RWPE2 (cell line): ENCODE measurements around the gene P3H2.
"Not testable (repeated sequence)": the region's sequence is repeated elsewhere in the genome, so short reads cannot be mapped to it uniquely, and the experiment has no call there.

Source experiments
- ATAC-seq: fragments of 200-7000 bp; cut with Tn5 transposase; 3 replicates; pipeline ENCODE4 v1.9.1; 2021; ENCODE audit warnings: low read depth
- DNase-seq: peaks from one replicate; pipeline ENCODE4 v3.0.0-alpha.2; 2020; ENCODE audit warnings: low spot score
- H3K27ac ChIP-seq: fragments of 450-650 bp; 2 replicates; pipeline ENCODE4 v1.5.1; 2017; ENCODE audit warnings: mild to moderate bottlenecking; ENCODE audit not compliant: poor library complexity, severe bottlenecking
- H3K27me3 ChIP-seq: fragments of 250-450 bp; sonication (Bioruptor Pico); 2 replicates; pipeline ENCODE4 v1.5.1; 2021; ENCODE audit warnings: mild to moderate bottlenecking, moderate library complexity; ENCODE audit not compliant: insufficient read depth, poor library complexity, severe bottlenecking
- H3K36me3 ChIP-seq: fragments of 250-450 bp; sonication (Bioruptor Pico); 2 replicates; pipeline ENCODE4 v1.5.1; 2020; ENCODE audit warnings: low read depth, mild to moderate bottlenecking, moderate library complexity
- H3K4me1 ChIP-seq: fragments of 250-450 bp; sonication (Bioruptor Pico); 2 replicates; pipeline ENCODE4 v1.5.1; 2021; ENCODE audit warnings: mild to moderate bottlenecking, moderate library complexity; ENCODE audit not compliant: insufficient read depth, poor library complexity, severe bottlenecking
- H3K4me3 ChIP-seq: fragments of 250-450 bp; sonication (Bioruptor Pico); 2 replicates; pipeline ENCODE4 v1.5.1; 2021; ENCODE audit warnings: mild to moderate bottlenecking, moderate library complexity; ENCODE audit not compliant: severe bottlenecking
- H3K9me3 ChIP-seq: fragments of 250-450 bp; sonication (Bioruptor Pico); 2 replicates; pipeline ENCODE4 v1.5.1; 2021; ENCODE audit warnings: mild to moderate bottlenecking, moderate library complexity; ENCODE audit not compliant: severe bottlenecking
- TF ChIP-seq, protein P1 (sequence below): fragments of 450-650 bp; IDR thresholded peaks from one replicate; pipeline ENCODE4 v1.5.1; 2017; ENCODE audit warnings: mild to moderate bottlenecking, moderate library complexity; ENCODE audit not compliant: poor library complexity, severe bottlenecking

The P3H2 gene

DNA sequence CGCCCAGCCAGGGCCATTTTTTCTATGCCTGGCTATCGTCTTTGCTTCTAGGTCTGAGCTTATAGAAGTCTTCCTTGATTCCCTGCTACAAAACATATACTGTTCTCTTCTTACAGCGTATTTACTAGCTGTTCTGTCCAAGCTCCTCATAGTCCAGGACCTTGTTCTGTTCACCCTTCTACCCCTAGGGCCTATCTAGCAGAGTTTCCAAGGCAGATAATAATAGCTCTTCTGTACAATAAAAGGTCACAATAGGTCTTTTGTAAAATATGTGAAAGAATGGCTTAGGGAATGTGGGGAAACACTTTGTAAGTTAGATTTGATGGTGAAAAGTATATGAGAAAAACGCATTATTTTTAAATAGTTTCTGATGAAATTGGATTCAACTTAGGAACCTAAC lies 158.2 kb downstream of the P3H2 start:
- ATAC-seq: no peak

GRCh38 chr3:189961522-189962161 lies 159.1 kb downstream of the P3H2 start:
- ATAC-seq: peak; percentile 70
- no peaks in the 10 kb centered on the region for H3K27me3 ChIP-seq
- H3K4me3 ChIP-seq: no peak overlapping the region
- H3K27ac ChIP-seq: no peak overlapping the region
- H3K4me1 ChIP-seq: peaks cover 2% of the 10 kb centered on the region
- TF ChIP-seq, protein P1, sequence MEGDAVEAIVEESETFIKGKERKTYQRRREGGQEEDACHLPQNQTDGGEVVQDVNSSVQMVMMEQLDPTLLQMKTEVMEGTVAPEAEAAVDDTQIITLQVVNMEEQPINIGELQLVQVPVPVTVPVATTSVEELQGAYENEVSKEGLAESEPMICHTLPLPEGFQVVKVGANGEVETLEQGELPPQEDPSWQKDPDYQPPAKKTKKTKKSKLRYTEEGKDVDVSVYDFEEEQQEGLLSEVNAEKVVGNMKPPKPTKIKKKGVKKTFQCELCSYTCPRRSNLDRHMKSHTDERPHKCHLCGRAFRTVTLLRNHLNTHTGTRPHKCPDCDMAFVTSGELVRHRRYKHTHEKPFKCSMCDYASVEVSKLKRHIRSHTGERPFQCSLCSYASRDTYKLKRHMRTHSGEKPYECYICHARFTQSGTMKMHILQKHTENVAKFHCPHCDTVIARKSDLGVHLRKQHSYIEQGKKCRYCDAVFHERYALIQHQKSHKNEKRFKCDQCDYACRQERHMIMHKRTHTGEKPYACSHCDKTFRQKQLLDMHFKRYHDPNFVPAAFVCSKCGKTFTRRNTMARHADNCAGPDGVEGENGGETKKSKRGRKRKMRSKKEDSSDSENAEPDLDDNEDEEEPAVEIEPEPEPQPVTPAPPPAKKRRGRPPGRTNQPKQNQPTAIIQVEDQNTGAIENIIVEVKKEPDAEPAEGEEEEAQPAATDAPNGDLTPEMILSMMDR: peak; percentile 97
- no peaks in the 10 kb centered on the region for H3K36me3 ChIP-seq
- H3K9me3 ChIP-seq: no peaks in the 10 kb centered on the region
- no peak for DNase-seq

More for the DNA sequence above, 158.2 kb downstream of the P3H2 start:
- H3K4me1 ChIP-seq: peaks cover 2% of the 10 kb centered on the region
- no peaks in the 10 kb centered on the region for H3K27me3 ChIP-seq
- H3K9me3 ChIP-seq: no peaks in the 10 kb centered on the region
- no peak overlapping the region for H3K4me3 ChIP-seq
- H3K27ac ChIP-seq: no peak overlapping the region
- no peak for DNase-seq
- TF ChIP-seq, protein P1: no peak
- no peaks in the 10 kb centered on the region for H3K36me3 ChIP-seq

DNA sequence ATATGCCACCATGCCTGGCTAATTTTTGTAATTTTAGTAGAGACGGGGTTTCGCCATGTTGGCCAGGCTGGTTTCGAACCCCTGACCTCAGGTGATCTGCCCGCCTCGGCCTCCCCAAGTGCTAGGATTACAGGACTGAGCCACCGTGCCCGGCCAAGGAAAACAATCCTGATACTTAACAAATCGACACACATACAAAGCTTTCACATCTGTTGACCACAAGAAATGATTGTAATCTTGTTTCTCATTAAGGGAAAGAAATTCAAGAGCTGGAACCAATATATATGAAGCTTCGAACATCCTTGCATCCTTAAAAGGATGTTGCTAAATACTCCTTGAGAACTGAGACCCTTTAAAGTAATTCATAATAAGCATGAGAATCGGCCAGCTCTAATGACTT lies 159.6 kb downstream of the P3H2 start:
- not testable (repeated sequence) for H3K4me3 ChIP-seq, H3K27ac ChIP-seq, H3K27me3 ChIP-seq, H3K36me3 ChIP-seq, ATAC-seq, H3K4me1 ChIP-seq, DNase-seq, H3K9me3 ChIP-seq

- Histone ChIP-seq H3K4me3 (no peak overlapping the region), H3K36me3 (no peaks in the 10 kb centered on the region), H3K27ac (no peak overlapping the region), H3K27me3 (no peaks in the 10 kb centered on the region), H3K4me1 (no peaks in the 10 kb centered on the region), H3K9me3 (no peaks in the 10 kb centered on the region)
- TF ChIP-seq, protein P1: no peak
- ATAC-seq (no peak), DNase-seq (no peak)
Measured at GRCh38 chr3:189954733-189955665, 165.7 kb downstream of the P3H2 start.

GRCh38 chr3:189953551-189953950 lies 167.1 kb downstream of the P3H2 start:
- Histone ChIP-seq H3K27ac (no peak overlapping the region), H3K4me3 (no peak overlapping the region), H3K4me1 (no peaks in the 10 kb centered on the region), H3K9me3 (no peaks in the 10 kb centered on the region), H3K36me3 (no peaks in the 10 kb centered on the region), H3K27me3 (no peaks in the 10 kb centered on the region)
- ATAC-seq (no peak), DNase-seq (no peak)
- TF ChIP-seq, protein P1: no peak
